AG09309 (cell line): Measurements from ENCODE around the gene ZNF622.

Experiments
- DNase-seq: peaks from one replicate; pipeline ENCODE4 v3.0.0-alpha.2; 2010; ENCODE audit warnings: low read depth
- H3K4me3 ChIP-seq: 2 replicates; pipeline ENCODE4 v1.5.1; 2011; ENCODE audit warnings: mild to moderate bottlenecking, low read depth, low read length, moderate library complexity; ENCODE audit not compliant: control insufficient read depth
- CTCF ChIP-seq: IDR thresholded peaks from 2 replicates; pipeline ENCODE4 v1.5.1; 2011; ENCODE audit warnings: mild to moderate bottlenecking, low read depth, low read length, inconsistent platforms; ENCODE audit not compliant: insufficient read depth, control insufficient read depth; ENCODE audit errors: missing control alignments

ZNF622 gene

DNA sequence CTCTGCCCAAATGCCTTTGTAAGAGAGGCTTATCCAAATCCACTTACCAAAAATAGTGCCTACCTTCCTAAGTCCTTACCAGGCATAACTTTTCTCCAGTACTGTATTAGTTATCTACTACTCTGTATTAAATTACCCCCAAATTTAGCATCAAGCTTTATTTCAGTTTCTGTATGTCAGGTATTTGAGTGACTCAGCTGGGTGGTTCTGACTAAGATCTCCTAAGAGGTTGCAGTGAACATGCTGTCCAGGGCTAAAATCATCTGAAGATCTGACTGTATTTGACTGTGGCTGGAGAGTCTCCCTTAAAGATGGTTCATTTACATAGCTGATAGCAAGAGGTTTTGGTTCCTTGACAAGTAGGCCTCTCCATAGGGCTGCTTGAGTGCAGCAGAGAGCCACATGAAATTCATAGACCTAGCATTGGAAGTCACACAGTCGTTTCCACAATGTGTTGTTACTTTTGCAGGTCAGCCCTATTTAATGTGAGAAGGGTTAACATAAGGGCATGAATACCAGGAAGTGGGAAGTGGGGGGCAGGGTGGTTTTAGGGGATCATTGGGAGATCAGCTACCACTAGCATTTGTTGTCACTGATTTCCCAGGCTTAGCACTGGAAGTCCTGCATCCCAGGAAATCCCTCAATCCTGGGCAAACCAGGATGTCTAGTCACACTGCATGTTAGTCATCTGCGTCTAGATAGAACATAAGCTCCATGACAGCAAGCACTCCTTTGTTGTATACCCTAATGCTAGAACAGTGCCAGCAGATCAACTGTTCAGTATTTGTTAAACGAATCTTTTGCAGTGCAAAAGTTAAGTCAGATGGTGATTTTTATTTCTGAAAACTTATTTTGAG lies 2.0 kb upstream of the ZNF622 start:
- no peak overlapping the region for H3K4me3 ChIP-seq
- TF ChIP-seq CTCF: no peak
- DNase-seq: no peak

- peak overlapping the region; percentile 91 for H3K4me3 ChIP-seq
- TF ChIP-seq CTCF: peak; percentile 5
- no peak for DNase-seq
These were observed 696 bp downstream of the ZNF622 start for GRCh38 chr5:16464664-16465543.

DNA sequence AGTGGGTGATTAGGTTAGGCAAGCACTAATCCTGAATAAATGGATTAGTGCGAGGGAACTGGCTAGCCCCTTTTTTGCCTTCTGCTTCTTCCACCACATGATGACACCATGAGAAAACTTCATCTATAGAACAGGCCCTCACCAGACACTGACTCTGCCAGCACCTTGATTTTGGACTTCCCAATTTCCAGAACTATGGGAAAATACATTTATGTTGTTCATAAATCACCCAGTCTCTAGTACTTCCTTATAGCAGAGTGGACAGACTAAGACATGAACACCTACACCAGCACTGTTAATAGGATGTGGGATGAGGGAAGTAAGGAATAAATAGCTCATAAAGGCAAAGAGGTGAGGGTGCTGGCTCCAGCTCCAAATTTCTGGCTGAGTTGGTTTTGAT lies 1.4 kb downstream of the ZNF622 start:
- DNase-seq: no peak
- peak overlapping the region; percentile 91 for H3K4me3 ChIP-seq
- no peak for TF ChIP-seq CTCF

GRCh38 chr5:16461782-16462181 lies 3.8 kb downstream of the ZNF622 start:
- DNase-seq: peak; percentile 80
- no peak for TF ChIP-seq CTCF
- H3K4me3 ChIP-seq: no peak overlapping the region

DNA sequence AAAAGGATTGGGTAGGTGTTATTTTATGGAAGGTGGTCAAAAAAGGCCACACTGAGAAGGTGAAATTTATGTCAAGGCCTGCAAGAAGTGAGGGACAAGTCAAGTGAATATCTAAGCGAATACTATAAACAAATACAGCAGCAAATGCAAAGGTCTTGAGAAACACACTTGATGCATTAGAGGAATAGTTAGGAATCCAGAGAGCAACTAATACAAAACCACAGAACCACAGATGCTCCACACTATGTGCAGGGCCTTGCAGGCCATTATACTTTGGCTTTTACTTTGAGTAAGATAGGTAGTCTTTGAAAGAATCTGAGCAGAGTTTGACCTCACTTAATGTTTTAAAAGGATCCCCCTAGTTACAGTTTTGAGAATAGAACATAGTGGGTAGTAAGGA lies 4.6 kb downstream of the ZNF622 start:
- H3K4me3 ChIP-seq: no peak overlapping the region
- TF ChIP-seq CTCF: no peak
- no peak for DNase-seq

- TF ChIP-seq CTCF: no peak
- no peak for DNase-seq
- H3K4me3 ChIP-seq: no peak overlapping the region
These were observed 6.1 kb downstream of the ZNF622 start for GRCh38 chr5:16459451-16459850.
